ENCODE data around the gene DST. TPM values are rescaled to one million over a fixed set of nuclear protein-coding genes. Genes with fewer than 3 reads are reported as not detected.
"Not testable (repeated sequence)": the region's sequence is repeated elsewhere in the genome, so short reads cannot be mapped to it uniquely, and the experiment has no call there.

The DST gene
- total and polyA plus RNA-seq, 7 experiments from 2014 or later: 0.46 to 20.3 (median 6.5) TPM

GRCh38 chr6:56664029-56664428 lies 21.3 kb upstream of the DST start:
- ChIA-PET CTCF (no interaction called here), POLR2A (no interaction called here)
- H3K36me3 Mint-ChIP-seq: no peaks in the 10 kb centered on the region
- intact Hi-C loops (cut with micrococcal nuclease): no loop called here
- H3K36me3 ChIP-seq (ENCODE audit: control insufficient read depth in 2 of 3, insufficient read depth in 3 of 3, low read length in 3 of 3): no peaks in the 10 kb centered on the region
- no peak for ATAC-seq
- DNase-seq: no peak
- no peak overlapping the region for H3K27ac Mint-ChIP-seq
- H3K9me3 Mint-ChIP-seq: no peaks in the 10 kb centered on the region
- H3K27ac ChIP-seq (ENCODE audit: low read depth, low read length): no peak overlapping the region
- H3K4me3 Mint-ChIP-seq: no peak overlapping the region
- no peaks in the 10 kb centered on the region for H3K4me1 ChIP-seq (ENCODE audit: control insufficient read depth in 2 of 2, insufficient read depth in 2 of 2, low read length in 2 of 2)
- peaks cover 0 to 11% (median 0%) of the 10 kb centered on the region in 7 donors for H3K4me1 Mint-ChIP-seq
- H3K4me3 ChIP-seq (ENCODE audit: low read length): no peak overlapping the region
- H3K9me3 ChIP-seq (ENCODE audit: control insufficient read depth in 2 of 3, low read length in 3 of 3): no peaks in the 10 kb centered on the region
- no peaks in the 10 kb centered on the region for H3K27me3 ChIP-seq (ENCODE audit: control insufficient read depth in 2 of 2, insufficient read depth in 2 of 2, low read length in 2 of 2)
- peaks cover 0 to 20% (median 7%) of the 10 kb centered on the region in 5 donors for H3K27me3 Mint-ChIP-seq

- no peaks in the 10 kb centered on the region for H3K9me3 Mint-ChIP-seq
- peaks cover 0 to 11% (median 0%) of the 10 kb centered on the region in 7 donors for H3K4me1 Mint-ChIP-seq
- ATAC-seq: no peak
- H3K27me3 Mint-ChIP-seq: peaks cover 0 to 16% (median 7%) of the 10 kb centered on the region in 5 donors
- no peaks in the 10 kb centered on the region for H3K36me3 ChIP-seq (ENCODE audit: control insufficient read depth in 2 of 3, insufficient read depth in 3 of 3, low read length in 3 of 3)
- H3K4me1 ChIP-seq (ENCODE audit: control insufficient read depth in 2 of 2, insufficient read depth in 2 of 2, low read length in 2 of 2): no peaks in the 10 kb centered on the region
- intact Hi-C loops (cut with micrococcal nuclease): no loop called here
- no peaks in the 10 kb centered on the region for H3K36me3 Mint-ChIP-seq
- no peaks in the 10 kb centered on the region for H3K27me3 ChIP-seq (ENCODE audit: control insufficient read depth in 2 of 2, insufficient read depth in 2 of 2, low read length in 2 of 2)
- ChIA-PET POLR2A (no interaction called here), CTCF (no interaction called here)
- H3K27ac Mint-ChIP-seq: no peak overlapping the region
- DNase-seq: no peak
- no peak overlapping the region for H3K4me3 Mint-ChIP-seq
- no peaks in the 10 kb centered on the region for H3K9me3 ChIP-seq (ENCODE audit: control insufficient read depth in 2 of 3, low read length in 3 of 3)
- H3K4me3 ChIP-seq (ENCODE audit: low read length): no peak overlapping the region
- H3K27ac ChIP-seq (ENCODE audit: low read depth, low read length): no peak overlapping the region
Observed at GRCh38 chr6:56663344-56663743, 20.7 kb upstream of the DST start.

GRCh38 chr6:56661338-56661737 lies 18.6 kb upstream of the DST start:
- H3K27ac Mint-ChIP-seq; ATAC-seq; H3K4me3 ChIP-seq (ENCODE audit: low read length); H3K9me3 Mint-ChIP-seq; H3K27me3 ChIP-seq (ENCODE audit: control insufficient read depth in 2 of 2, insufficient read depth in 2 of 2, low read length in 2 of 2); POLR2A ChIA-PET; H3K36me3 ChIP-seq (ENCODE audit: control insufficient read depth in 2 of 3, insufficient read depth in 3 of 3, low read length in 3 of 3); H3K9me3 ChIP-seq (ENCODE audit: control insufficient read depth in 2 of 3, low read length in 3 of 3); H3K4me3 Mint-ChIP-seq; H3K4me1 ChIP-seq (ENCODE audit: control insufficient read depth in 2 of 2, insufficient read depth in 2 of 2, low read length in 2 of 2); intact Hi-C loops (cut with micrococcal nuclease); H3K36me3 Mint-ChIP-seq; H3K27ac ChIP-seq (ENCODE audit: low read depth, low read length); DNase-seq: not testable (repeated sequence)
- H3K27me3 Mint-ChIP-seq: peaks cover 0 to 11% (median 5%) of the 10 kb centered on the region in 5 donors
- CTCF ChIA-PET: interaction anchor here (0.7 kb wide), 1 partner anchor 62 kb away, joined by 3 read pairs; no protein-coding TSS in a partner anchor
- H3K4me1 Mint-ChIP-seq: peaks cover 0 to 11% (median 0%) of the 10 kb centered on the region in 7 donors

GRCh38 chr6:56660381-56660730 lies 17.7 kb upstream of the DST start:
- H3K27ac Mint-ChIP-seq: no peak overlapping the region
- H3K36me3 Mint-ChIP-seq: no peaks in the 10 kb centered on the region
- intact Hi-C loops (cut with micrococcal nuclease): no loop called here
- H3K9me3 Mint-ChIP-seq: no peaks in the 10 kb centered on the region
- H3K27ac ChIP-seq (ENCODE audit: low read depth, low read length): no peak overlapping the region
- no peak overlapping the region for H3K4me3 Mint-ChIP-seq
- H3K4me3 ChIP-seq (ENCODE audit: low read length): no peak overlapping the region
- ATAC-seq (no peak), DNase-seq (no peak)
- H3K36me3 ChIP-seq (ENCODE audit: control insufficient read depth in 2 of 3, insufficient read depth in 3 of 3, low read length in 3 of 3): no peaks in the 10 kb centered on the region
- H3K9me3 ChIP-seq (ENCODE audit: control insufficient read depth in 2 of 3, low read length in 3 of 3): no peaks in the 10 kb centered on the region
- no peaks in the 10 kb centered on the region for H3K4me1 ChIP-seq (ENCODE audit: control insufficient read depth in 2 of 2, insufficient read depth in 2 of 2, low read length in 2 of 2)
- H3K27me3 Mint-ChIP-seq: peaks cover 0 to 11% (median 3%) of the 10 kb centered on the region in 5 donors
- ChIA-PET POLR2A (no interaction called here), CTCF (no interaction called here)
- peaks cover 0 to 11% (median 0%) of the 10 kb centered on the region in 7 donors for H3K4me1 Mint-ChIP-seq
- H3K27me3 ChIP-seq (ENCODE audit: control insufficient read depth in 2 of 2, insufficient read depth in 2 of 2, low read length in 2 of 2): no peaks in the 10 kb centered on the region

GRCh38 chr6:56659721-56660380 lies 17.2 kb upstream of the DST start:
- Mint-ChIP-seq H3K9me3 (no peaks in the 10 kb centered on the region), H3K4me3 (no peak overlapping the region), H3K27me3 (peaks cover 0 to 8% (median 2%) of the 10 kb centered on the region in 5 donors), H3K27ac (no peak overlapping the region), H3K4me1 (peaks cover 0 to 11% (median 0%) of the 10 kb centered on the region in 7 donors), H3K36me3 (no peaks in the 10 kb centered on the region)
- CTCF ChIA-PET: no interaction called here
- no peak overlapping the region for H3K4me3 ChIP-seq (ENCODE audit: low read length)
- no peaks in the 10 kb centered on the region for H3K36me3 ChIP-seq (ENCODE audit: control insufficient read depth in 2 of 3, insufficient read depth in 3 of 3, low read length in 3 of 3)
- no peaks in the 10 kb centered on the region for H3K4me1 ChIP-seq (ENCODE audit: control insufficient read depth in 2 of 2, insufficient read depth in 2 of 2, low read length in 2 of 2)
- POLR2A ChIA-PET: no interaction called here
- no peak overlapping the region for H3K27ac ChIP-seq (ENCODE audit: low read depth, low read length)
- DNase-seq (no peak), ATAC-seq (peak; percentile 20)
- H3K9me3 ChIP-seq (ENCODE audit: control insufficient read depth in 2 of 3, low read length in 3 of 3): no peaks in the 10 kb centered on the region
- H3K27me3 ChIP-seq (ENCODE audit: control insufficient read depth in 2 of 2, insufficient read depth in 2 of 2, low read length in 2 of 2): no peaks in the 10 kb centered on the region
- intact Hi-C loops (cut with micrococcal nuclease): no loop called here

GRCh38 chr6:56658326-56658725 lies 15.6 kb upstream of the DST start:
- H3K4me3 Mint-ChIP-seq: no peak overlapping the region
- ATAC-seq (no peak), DNase-seq (no peak)
- H3K36me3 ChIP-seq (ENCODE audit: control insufficient read depth in 2 of 3, insufficient read depth in 3 of 3, low read length in 3 of 3): no peaks in the 10 kb centered on the region
- no peaks in the 10 kb centered on the region for H3K36me3 Mint-ChIP-seq
- no peaks in the 10 kb centered on the region for H3K9me3 Mint-ChIP-seq
- H3K4me1 ChIP-seq (ENCODE audit: control insufficient read depth in 2 of 2, insufficient read depth in 2 of 2, low read length in 2 of 2): no peaks in the 10 kb centered on the region
- CTCF ChIA-PET: no interaction called here
- intact Hi-C loops (cut with micrococcal nuclease): no loop called here
- H3K27ac ChIP-seq (ENCODE audit: low read depth, low read length): no peak overlapping the region
- H3K4me1 Mint-ChIP-seq: peaks cover 0 to 11% (median 0%) of the 10 kb centered on the region in 7 donors
- H3K27me3 ChIP-seq (ENCODE audit: control insufficient read depth in 2 of 2, insufficient read depth in 2 of 2, low read length in 2 of 2): no peaks in the 10 kb centered on the region
- POLR2A ChIA-PET: no interaction called here
- H3K27ac Mint-ChIP-seq: no peak overlapping the region
- peaks cover 0 to under 1% (median 0%) of the 10 kb centered on the region in 5 donors for H3K27me3 Mint-ChIP-seq
- H3K9me3 ChIP-seq (ENCODE audit: control insufficient read depth in 2 of 3, low read length in 3 of 3): no peaks in the 10 kb centered on the region
- H3K4me3 ChIP-seq (ENCODE audit: low read length): no peak overlapping the region

GRCh38 chr6:56657354-56657753 lies 14.7 kb upstream of the DST start:
- H3K27ac Mint-ChIP-seq: no peak overlapping the region
- CTCF ChIA-PET: no interaction called here

More at GRCh38 chr6:56657354-56657753, 14.7 kb upstream of the DST start:
- no peak overlapping the region for H3K4me3 ChIP-seq (ENCODE audit: low read length)
- no peaks in the 10 kb centered on the region for H3K36me3 Mint-ChIP-seq
- no peak overlapping the region for H3K4me3 Mint-ChIP-seq
- no peaks in the 10 kb centered on the region for H3K9me3 ChIP-seq (ENCODE audit: control insufficient read depth in 2 of 3, low read length in 3 of 3)
- H3K9me3 Mint-ChIP-seq: no peaks in the 10 kb centered on the region
- no peak overlapping the region for H3K27ac ChIP-seq (ENCODE audit: low read depth, low read length)
- no peaks in the 10 kb centered on the region for H3K36me3 ChIP-seq (ENCODE audit: control insufficient read depth in 2 of 3, insufficient read depth in 3 of 3, low read length in 3 of 3)
- DNase-seq: no peak
- peaks cover 0 to 11% (median 0%) of the 10 kb centered on the region in 7 donors for H3K4me1 Mint-ChIP-seq
- intact Hi-C loops (cut with micrococcal nuclease): no loop called here
- H3K4me1 ChIP-seq (ENCODE audit: control insufficient read depth in 2 of 2, insufficient read depth in 2 of 2, low read length in 2 of 2): no peaks in the 10 kb centered on the region
- H3K27me3 Mint-ChIP-seq: peaks cover 0 to 6% (median 0%) of the 10 kb centered on the region in 5 donors
- POLR2A ChIA-PET: no interaction called here
- ATAC-seq: no peak
- H3K27me3 ChIP-seq (ENCODE audit: control insufficient read depth in 2 of 2, insufficient read depth in 2 of 2, low read length in 2 of 2): no peaks in the 10 kb centered on the region

All from naive thymus-derived CD4-positive, alpha-beta T cell (primary cell).